ENCODE data around the gene CAD. TPM values are rescaled to one million over a fixed set of nuclear protein-coding genes. Genes with fewer than 3 reads are reported as not detected.

Gene CAD
- total and polyA plus RNA-seq, 4 donors, result 6.3 to 23.2 (median 13.5) TPM

- no peak for TF ChIP-seq FOXA2 (IDR thresholded peaks at IDR 0.05)
- TF ChIP-seq, protein P1, sequence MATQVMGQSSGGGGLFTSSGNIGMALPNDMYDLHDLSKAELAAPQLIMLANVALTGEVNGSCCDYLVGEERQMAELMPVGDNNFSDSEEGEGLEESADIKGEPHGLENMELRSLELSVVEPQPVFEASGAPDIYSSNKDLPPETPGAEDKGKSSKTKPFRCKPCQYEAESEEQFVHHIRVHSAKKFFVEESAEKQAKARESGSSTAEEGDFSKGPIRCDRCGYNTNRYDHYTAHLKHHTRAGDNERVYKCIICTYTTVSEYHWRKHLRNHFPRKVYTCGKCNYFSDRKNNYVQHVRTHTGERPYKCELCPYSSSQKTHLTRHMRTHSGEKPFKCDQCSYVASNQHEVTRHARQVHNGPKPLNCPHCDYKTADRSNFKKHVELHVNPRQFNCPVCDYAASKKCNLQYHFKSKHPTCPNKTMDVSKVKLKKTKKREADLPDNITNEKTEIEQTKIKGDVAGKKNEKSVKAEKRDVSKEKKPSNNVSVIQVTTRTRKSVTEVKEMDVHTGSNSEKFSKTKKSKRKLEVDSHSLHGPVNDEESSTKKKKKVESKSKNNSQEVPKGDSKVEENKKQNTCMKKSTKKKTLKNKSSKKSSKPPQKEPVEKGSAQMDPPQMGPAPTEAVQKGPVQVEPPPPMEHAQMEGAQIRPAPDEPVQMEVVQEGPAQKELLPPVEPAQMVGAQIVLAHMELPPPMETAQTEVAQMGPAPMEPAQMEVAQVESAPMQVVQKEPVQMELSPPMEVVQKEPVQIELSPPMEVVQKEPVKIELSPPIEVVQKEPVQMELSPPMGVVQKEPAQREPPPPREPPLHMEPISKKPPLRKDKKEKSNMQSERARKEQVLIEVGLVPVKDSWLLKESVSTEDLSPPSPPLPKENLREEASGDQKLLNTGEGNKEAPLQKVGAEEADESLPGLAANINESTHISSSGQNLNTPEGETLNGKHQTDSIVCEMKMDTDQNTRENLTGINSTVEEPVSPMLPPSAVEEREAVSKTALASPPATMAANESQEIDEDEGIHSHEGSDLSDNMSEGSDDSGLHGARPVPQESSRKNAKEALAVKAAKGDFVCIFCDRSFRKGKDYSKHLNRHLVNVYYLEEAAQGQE (IDR thresholded peaks at IDR 0.05), result no peak
- no peak for TF ChIP-seq ZBTB33 (IDR thresholded peaks at IDR 0.05)
- TF ChIP-seq CTCF (IDR thresholded peaks at IDR 0.05; ENCODE audit: low read depth, low read length, missing input control), result no peak
- TF ChIP-seq YY1 (IDR thresholded peaks at IDR 0.05), result no peak
- no peak for TF ChIP-seq HNF4A (conservative IDR thresholded peaks at IDR 0.05)
- no peak for TF ChIP-seq ATF3 (IDR thresholded peaks at IDR 0.05)
- TF ChIP-seq EGR1 (IDR thresholded peaks at IDR 0.05; ENCODE audit: low read depth in 2 of 2), result no peak
- no peak for TF ChIP-seq FOXA1 (IDR thresholded peaks at IDR 0.05)
- TF ChIP-seq RAD21 (IDR thresholded peaks at IDR 0.05), result no peak
- TF ChIP-seq, protein P2, sequence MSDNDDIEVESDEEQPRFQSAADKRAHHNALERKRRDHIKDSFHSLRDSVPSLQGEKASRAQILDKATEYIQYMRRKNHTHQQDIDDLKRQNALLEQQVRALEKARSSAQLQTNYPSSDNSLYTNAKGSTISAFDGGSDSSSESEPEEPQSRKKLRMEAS (IDR thresholded peaks at IDR 0.05), result no peak
- no peak for TF ChIP-seq RXRA (IDR thresholded peaks at IDR 0.05)
- no peak for TF ChIP-seq TAF1 (conservative IDR thresholded peaks at IDR 0.05)
- no peaks in the 10 kb centered on the region for H3K36me3 ChIP-seq (ENCODE audit: control insufficient read depth in 4 of 4, insufficient read depth in 3 of 4, low read depth in 1 of 4, low read length in 3 of 4)
- H3K9ac ChIP-seq (ENCODE audit: low read depth in 1 of 2, low read length in 2 of 2), result no peak overlapping the region
- no peaks in the 10 kb centered on the region for H3K9me3 ChIP-seq (ENCODE audit: control insufficient read depth in 4 of 4, low read length in 3 of 4)
- peaks cover 0 to 21% (median 13%) of the 10 kb centered on the region in 4 donors for H3K4me1 ChIP-seq (ENCODE audit: control insufficient read depth in 4 of 4, insufficient read depth in 4 of 4, low read length in 3 of 4)
- 91% methylated on average over 6 of the region's 6 CpGs for WGBS
- no peak overlapping the region for H3K4me3 ChIP-seq (ENCODE audit: low read depth in 1 of 3, low read length in 3 of 3)
- H3K27me3 ChIP-seq (ENCODE audit: control insufficient read depth in 4 of 4, insufficient read depth in 4 of 4, low read length in 3 of 4), result no peaks in the 10 kb centered on the region
- H3K27ac ChIP-seq (ENCODE audit: low read depth in 1 of 2, low read length in 2 of 2), result no peak overlapping the region
- DNase-seq (ENCODE audit: low spot score), result no peak
Observed at GRCh38 chr2:27174638-27175037, 42.5 kb upstream of the CAD start.

DNA sequence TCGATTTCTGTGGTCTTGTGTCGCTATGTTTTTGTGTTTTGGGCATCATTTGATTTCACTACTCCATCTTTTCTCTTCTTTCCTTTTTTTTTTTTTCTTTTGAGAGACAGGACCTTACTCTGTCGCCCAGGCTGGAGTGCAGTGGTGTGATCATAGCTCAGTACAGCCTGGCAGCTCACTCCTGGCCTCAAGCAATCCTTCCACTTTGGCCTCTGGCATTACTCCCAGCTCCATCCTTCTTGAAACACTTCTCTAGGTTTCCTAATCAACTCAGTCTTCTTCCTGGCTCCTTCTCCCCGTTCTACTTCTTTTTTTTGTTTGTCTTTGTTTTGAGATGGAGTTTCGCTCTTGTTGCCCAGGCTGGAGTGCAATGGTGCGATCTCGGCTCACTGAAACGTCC, 41.8 kb upstream of the CAD start:
- no peak overlapping the region for H3K4me3 ChIP-seq (ENCODE audit: low read depth in 1 of 3, low read length in 3 of 3)

More for the DNA sequence above, 41.8 kb upstream of the CAD start:
- no peak overlapping the region for H3K9ac ChIP-seq (ENCODE audit: low read depth in 1 of 2, low read length in 2 of 2)
- no peaks in the 10 kb centered on the region for H3K27me3 ChIP-seq (ENCODE audit: control insufficient read depth in 4 of 4, insufficient read depth in 4 of 4, low read length in 3 of 4)
- no peak overlapping the region for H3K27ac ChIP-seq (ENCODE audit: low read depth in 1 of 2, low read length in 2 of 2)
- 80% methylated on average over 8 of the region's 8 CpGs for WGBS
- peaks cover 3 to 24% (median 16%) of the 10 kb centered on the region in 4 donors for H3K4me1 ChIP-seq (ENCODE audit: control insufficient read depth in 4 of 4, insufficient read depth in 4 of 4, low read length in 3 of 4)
- DNase-seq (ENCODE audit: low spot score), result no peak
- H3K36me3 ChIP-seq (ENCODE audit: control insufficient read depth in 4 of 4, insufficient read depth in 3 of 4, low read depth in 1 of 4, low read length in 3 of 4), result no peaks in the 10 kb centered on the region
- no peaks in the 10 kb centered on the region for H3K9me3 ChIP-seq (ENCODE audit: control insufficient read depth in 4 of 4, low read length in 3 of 4)
- TF ChIP-seq ATF3 (IDR thresholded peaks at IDR 0.05), result no peak
- TF ChIP-seq RXRA (IDR thresholded peaks at IDR 0.05), result no peak
- TF ChIP-seq JUND (IDR thresholded peaks at IDR 0.05), result no peak
- no peak for TF ChIP-seq FOXA1 (IDR thresholded peaks at IDR 0.05)
- TF ChIP-seq GABPA (IDR thresholded peaks at IDR 0.05 in 1 of 2, conservative IDR thresholded peaks at IDR 0.05 in 1 of 2), result no peak
- TF ChIP-seq YY1 (IDR thresholded peaks at IDR 0.05), result no peak
- TF ChIP-seq, protein P2 (IDR thresholded peaks at IDR 0.05), result no peak
- TF ChIP-seq ZBTB33 (IDR thresholded peaks at IDR 0.05), result no peak
- no peak for TF ChIP-seq RAD21 (IDR thresholded peaks at IDR 0.05)
- TF ChIP-seq CTCF (IDR thresholded peaks at IDR 0.05; ENCODE audit: low read depth, low read length, missing input control), result no peak

Data from liver (tissue), 9 donors.